ENCODE measurements around the gene SEMA4A.

The SEMA4A gene

GRCh38 chr1:156193488-156194299, 40.3 kb downstream of the SEMA4A start, which contains the start of gene SLC25A44:
Gene SLC25A44, plus strand, starts transcription at chr1:156194104. Its CDS starts 5,744 bp downstream, at chr1:156199848.
- Histone ChIP-seq H3K27me3 (ENCODE audit: control insufficient read depth in 5 of 5, insufficient read depth in 4 of 5, low read length in 5 of 5) (no peaks in the 10 kb centered on the region), H3K4me3 (ENCODE audit: low read depth in 1 of 5, low read length in 5 of 5) (peak within 1 kb of the TSS; percentile 81 to 99 (median 97)), H3K4me1 (ENCODE audit: control insufficient read depth in 5 of 5, insufficient read depth in 5 of 5, low read length in 5 of 5) (peaks cover 4 to 41% (median 19%) of the 10 kb centered on the region in 5 donors), H3K9me3 (ENCODE audit: control insufficient read depth in 5 of 5, low read length in 5 of 5) (no peaks in the 10 kb centered on the region), H3K9ac (ENCODE audit: low read length in 5 of 5) (peak within 1 kb of the TSS; percentile 16 to 91 (median 76)), H3K36me3 (ENCODE audit: control insufficient read depth in 5 of 5, insufficient read depth in 5 of 5, low read length in 5 of 5) (peaks cover 0 to 10% (median 0%) of the 10 kb centered on the region in 5 donors), H3K27ac (ENCODE audit: low read depth, low read length) (peak within 1 kb of the TSS; percentile 74)

GRCh38 chr1:156194300-156194652, 40.9 kb downstream of the SEMA4A start:
- Histone ChIP-seq H3K27me3 (ENCODE audit: control insufficient read depth in 5 of 5, insufficient read depth in 4 of 5, low read length in 5 of 5) (no peaks in the 10 kb centered on the region), H3K4me3 (ENCODE audit: low read depth in 1 of 5, low read length in 5 of 5) (peak overlapping the region; percentile 81 to 99 (median 97)), H3K27ac (ENCODE audit: low read depth, low read length) (peak overlapping the region; percentile 74), H3K9ac (ENCODE audit: low read length in 5 of 5) (peak overlapping the region; percentile 16 to 91 (median 76)), H3K9me3 (ENCODE audit: control insufficient read depth in 5 of 5, low read length in 5 of 5) (no peaks in the 10 kb centered on the region), H3K4me1 (ENCODE audit: control insufficient read depth in 5 of 5, insufficient read depth in 5 of 5, low read length in 5 of 5) (peaks cover 4 to 41% (median 19%) of the 10 kb centered on the region in 5 donors), H3K36me3 (ENCODE audit: control insufficient read depth in 5 of 5, insufficient read depth in 5 of 5, low read length in 5 of 5) (peaks cover 0 to 10% (median 2%) of the 10 kb centered on the region in 5 donors)

- Histone ChIP-seq H3K4me1 (ENCODE audit: control insufficient read depth in 5 of 5, insufficient read depth in 5 of 5, low read length in 5 of 5) (peaks cover 4 to 41% (median 19%) of the 10 kb centered on the region in 5 donors), H3K9me3 (ENCODE audit: control insufficient read depth in 5 of 5, low read length in 5 of 5) (no peaks in the 10 kb centered on the region), H3K4me3 (ENCODE audit: low read depth in 1 of 5, low read length in 5 of 5) (no peak overlapping the region), H3K36me3 (ENCODE audit: control insufficient read depth in 5 of 5, insufficient read depth in 5 of 5, low read length in 5 of 5) (peaks cover 0 to 21% (median 16%) of the 10 kb centered on the region in 5 donors), H3K27me3 (ENCODE audit: control insufficient read depth in 5 of 5, insufficient read depth in 4 of 5, low read length in 5 of 5) (no peaks in the 10 kb centered on the region), H3K27ac (ENCODE audit: low read depth, low read length) (no peak overlapping the region), H3K9ac (ENCODE audit: low read length in 5 of 5) (no peak overlapping the region)
Observed at GRCh38 chr1:156195853-156196252, 42.5 kb downstream of the SEMA4A start.

GRCh38 chr1:156196445-156196844, 43.1 kb downstream of the SEMA4A start:
- Histone ChIP-seq H3K4me1 (ENCODE audit: control insufficient read depth in 5 of 5, insufficient read depth in 5 of 5, low read length in 5 of 5) (peaks cover 4 to 41% (median 19%) of the 10 kb centered on the region in 5 donors), H3K27me3 (ENCODE audit: control insufficient read depth in 5 of 5, insufficient read depth in 4 of 5, low read length in 5 of 5) (no peaks in the 10 kb centered on the region), H3K9me3 (ENCODE audit: control insufficient read depth in 5 of 5, low read length in 5 of 5) (no peaks in the 10 kb centered on the region), H3K36me3 (ENCODE audit: control insufficient read depth in 5 of 5, insufficient read depth in 5 of 5, low read length in 5 of 5) (peaks cover 0 to 24% (median 17%) of the 10 kb centered on the region in 5 donors), H3K4me3 (ENCODE audit: low read depth in 1 of 5, low read length in 5 of 5) (peak overlapping the region in 1 of 5 donors; percentile 19), H3K9ac (ENCODE audit: low read length in 5 of 5) (no peak overlapping the region), H3K27ac (ENCODE audit: low read depth, low read length) (no peak overlapping the region)

- no peak overlapping the region for H3K4me3 ChIP-seq (ENCODE audit: low read depth in 1 of 5, low read length in 5 of 5)
- no peak overlapping the region for H3K27ac ChIP-seq (ENCODE audit: low read depth, low read length)
- H3K9ac ChIP-seq (ENCODE audit: low read length in 5 of 5): no peak overlapping the region
- peaks cover 0 to 35% (median 22%) of the 10 kb centered on the region in 5 donors for H3K36me3 ChIP-seq (ENCODE audit: control insufficient read depth in 5 of 5, insufficient read depth in 5 of 5, low read length in 5 of 5)
- H3K27me3 ChIP-seq (ENCODE audit: control insufficient read depth in 5 of 5, insufficient read depth in 4 of 5, low read length in 5 of 5): no peaks in the 10 kb centered on the region
- H3K9me3 ChIP-seq (ENCODE audit: control insufficient read depth in 5 of 5, low read length in 5 of 5): no peaks in the 10 kb centered on the region
- H3K4me1 ChIP-seq (ENCODE audit: control insufficient read depth in 5 of 5, insufficient read depth in 5 of 5, low read length in 5 of 5): peaks cover 6 to 46% (median 23%) of the 10 kb centered on the region in 5 donors
Observed at GRCh38 chr1:156198831-156199349, 45.5 kb downstream of the SEMA4A start.

- Histone ChIP-seq H3K27me3 (ENCODE audit: control insufficient read depth in 5 of 5, insufficient read depth in 4 of 5, low read length in 5 of 5) (no peaks in the 10 kb centered on the region), H3K36me3 (ENCODE audit: control insufficient read depth in 5 of 5, insufficient read depth in 5 of 5, low read length in 5 of 5) (peaks cover 0 to 35% (median 26%) of the 10 kb centered on the region in 5 donors), H3K4me3 (ENCODE audit: low read depth in 1 of 5, low read length in 5 of 5) (no peak overlapping the region), H3K27ac (ENCODE audit: low read depth, low read length) (no peak overlapping the region), H3K9me3 (ENCODE audit: control insufficient read depth in 5 of 5, low read length in 5 of 5) (no peaks in the 10 kb centered on the region), H3K4me1 (ENCODE audit: control insufficient read depth in 5 of 5, insufficient read depth in 5 of 5, low read length in 5 of 5) (peaks cover 1 to 46% (median 20%) of the 10 kb centered on the region in 5 donors), H3K9ac (ENCODE audit: low read length in 5 of 5) (no peak overlapping the region)
Observed at GRCh38 chr1:156200044-156200443, 46.7 kb downstream of the SEMA4A start.

- peaks cover 1 to 19% (median 12%) of the 10 kb centered on the region in 5 donors for H3K4me1 ChIP-seq (ENCODE audit: control insufficient read depth in 5 of 5, insufficient read depth in 5 of 5, low read length in 5 of 5)
- no peak overlapping the region for H3K4me3 ChIP-seq (ENCODE audit: low read depth in 1 of 5, low read length in 5 of 5)
- no peaks in the 10 kb centered on the region for H3K27me3 ChIP-seq (ENCODE audit: control insufficient read depth in 5 of 5, insufficient read depth in 4 of 5, low read length in 5 of 5)
- H3K27ac ChIP-seq (ENCODE audit: low read depth, low read length): peak overlapping the region; percentile 18
- peaks cover 0 to 48% (median 35%) of the 10 kb centered on the region in 5 donors for H3K36me3 ChIP-seq (ENCODE audit: control insufficient read depth in 5 of 5, insufficient read depth in 5 of 5, low read length in 5 of 5)
- no peaks in the 10 kb centered on the region for H3K9me3 ChIP-seq (ENCODE audit: control insufficient read depth in 5 of 5, low read length in 5 of 5)
- H3K9ac ChIP-seq (ENCODE audit: low read length in 5 of 5): no peak overlapping the region
Observed at GRCh38 chr1:156203331-156203730, 49.9 kb downstream of the SEMA4A start.

GRCh38 chr1:156204686-156205085, 51.3 kb downstream of the SEMA4A start:
- Histone ChIP-seq H3K4me1 (ENCODE audit: control insufficient read depth in 5 of 5, insufficient read depth in 5 of 5, low read length in 5 of 5) (peaks cover 1 to 19% (median 12%) of the 10 kb centered on the region in 5 donors), H3K9me3 (ENCODE audit: control insufficient read depth in 5 of 5, low read length in 5 of 5) (no peaks in the 10 kb centered on the region), H3K9ac (ENCODE audit: low read length in 5 of 5) (peak overlapping the region in 1 of 5 donors; percentile 41), H3K27me3 (ENCODE audit: control insufficient read depth in 5 of 5, insufficient read depth in 4 of 5, low read length in 5 of 5) (no peaks in the 10 kb centered on the region), H3K36me3 (ENCODE audit: control insufficient read depth in 5 of 5, insufficient read depth in 5 of 5, low read length in 5 of 5) (peaks cover 7 to 57% (median 40%) of the 10 kb centered on the region in 5 donors), H3K4me3 (ENCODE audit: low read depth in 1 of 5, low read length in 5 of 5) (no peak overlapping the region), H3K27ac (ENCODE audit: low read depth, low read length) (peak overlapping the region; percentile 69)

GRCh38 chr1:156211243-156211642, 57.9 kb downstream of the SEMA4A start:
- Histone ChIP-seq H3K4me1 (ENCODE audit: control insufficient read depth in 5 of 5, insufficient read depth in 5 of 5, low read length in 5 of 5) (peaks cover 7 to 20% (median 16%) of the 10 kb centered on the region in 5 donors), H3K27ac (ENCODE audit: low read depth, low read length) (no peak overlapping the region), H3K36me3 (ENCODE audit: control insufficient read depth in 5 of 5, insufficient read depth in 5 of 5, low read length in 5 of 5) (peaks cover 7 to 54% (median 38%) of the 10 kb centered on the region in 5 donors), H3K9me3 (ENCODE audit: control insufficient read depth in 5 of 5, low read length in 5 of 5) (no peaks in the 10 kb centered on the region), H3K9ac (ENCODE audit: low read length in 5 of 5) (no peak overlapping the region), H3K4me3 (ENCODE audit: low read depth in 1 of 5, low read length in 5 of 5) (no peak overlapping the region), H3K27me3 (ENCODE audit: control insufficient read depth in 5 of 5, insufficient read depth in 4 of 5, low read length in 5 of 5) (no peaks in the 10 kb centered on the region)

GRCh38 chr1:156212130-156212529, 58.7 kb downstream of the SEMA4A start:
- Histone ChIP-seq H3K4me3 (ENCODE audit: low read depth in 1 of 5, low read length in 5 of 5) (peak overlapping the region; percentile 44 to 97 (median 92)), H3K36me3 (ENCODE audit: control insufficient read depth in 5 of 5, insufficient read depth in 5 of 5, low read length in 5 of 5) (peaks cover 7 to 46% (median 37%) of the 10 kb centered on the region in 5 donors), H3K27ac (ENCODE audit: low read depth, low read length) (peak overlapping the region; percentile 92), H3K9ac (ENCODE audit: low read length in 5 of 5) (peak overlapping the region in 4 of 5 donors; percentile 71 to 96 (median 92)), H3K4me1 (ENCODE audit: control insufficient read depth in 5 of 5, insufficient read depth in 5 of 5, low read length in 5 of 5) (peaks cover 7 to 20% (median 16%) of the 10 kb centered on the region in 5 donors), H3K27me3 (ENCODE audit: control insufficient read depth in 5 of 5, insufficient read depth in 4 of 5, low read length in 5 of 5) (no peaks in the 10 kb centered on the region), H3K9me3 (ENCODE audit: control insufficient read depth in 5 of 5, low read length in 5 of 5) (no peaks in the 10 kb centered on the region)

Data from subcutaneous abdominal adipose tissue (tissue), 5 donors.